PC-9 (cell line): Measurements from ENCODE around the gene EIF3I. TPM values are rescaled to one million over a fixed set of nuclear protein-coding genes. Genes with fewer than 3 reads are reported as not detected.

Experiments used
- BruUV-seq: library from RNA; stranded (reverse); fragments of 400-500 nt; replicated peaks from 2 replicates; lab custom pipeline; 2021; lab: Mats Ljungman, UMichigan
- CTCF ChIA-PET: fragments of 300-600 bp; sonication (Branson Sonifier 250); formaldehyde crosslinking; loops from one replicate; lab custom pipeline; 2022; ENCODE audit warnings: antibody characterized with exemption; lab: Charles Lee
- POLR2A ChIA-PET: fragments of 300-600 bp; sonication (Branson Sonifier 250); formaldehyde crosslinking; loops from one replicate; lab custom pipeline; 2022; ENCODE audit warnings: antibody characterized with exemption; ENCODE audit not compliant: unreplicated experiment; lab: Charles Lee
- DNase-seq, 2 experiments: peaks; one replicate each; pipeline versions ENCODE4 v3.0.0 to v3.0.0-alpha.2; 2015 to 2022; ENCODE audit warnings: mixed read lengths in 1 of 2
- H2AFZ ChIP-seq: fragments of 200-600 bp; sonication (generic); 2 replicates; pipeline ENCODE4 v1.8.1; 2017; ENCODE audit warnings: antibody characterized with exemption
- H3F3A ChIP-seq: fragments of 200-600 bp; sonication (generic); 2 replicates; pipeline ENCODE4 v1.8.1; 2017; ENCODE audit warnings: antibody characterized with exemption, mild to moderate bottlenecking, low read depth; ENCODE audit not compliant: insufficient read depth
- H3K27ac ChIP-seq: fragments of 200-600 bp; sonication (generic); 2 replicates; pipeline ENCODE4 v1.6.1; 2016; ENCODE audit warnings: mixed run types
- H3K27me3 ChIP-seq: fragments of 200-600 bp; sonication (generic); 2 replicates; pipeline ENCODE4 v1.6.1; 2016; ENCODE audit warnings: low read depth, mixed run types; ENCODE audit not compliant: insufficient read depth
- H3K36me3 ChIP-seq: fragments of 200-600 bp; sonication (generic); 2 replicates; pipeline ENCODE4 v1.6.1; 2016; ENCODE audit warnings: low read depth, mixed run types
- H3K4me1 ChIP-seq: fragments of 200-600 bp; sonication (generic); replicated peaks from 2 replicates; pipeline ENCODE4 v1.6.1; 2016; ENCODE audit warnings: mixed run types; ENCODE audit not compliant: insufficient read depth
- H3K4me2 ChIP-seq: fragments of 200-600 bp; sonication (generic); 2 replicates; pipeline ENCODE4 v1.6.1; 2017; ENCODE audit warnings: mixed run types
- H3K4me3 ChIP-seq: fragments of 200-600 bp; sonication (generic); 2 replicates; pipeline ENCODE4 v1.6.1; 2016; ENCODE audit warnings: mixed run types
- H3K79me2 ChIP-seq: fragments of 200-600 bp; sonication (generic); 2 replicates; pipeline ENCODE4 v1.6.1; 2017; ENCODE audit warnings: low read depth, mixed run types
- H3K9me2 ChIP-seq: fragments of 200-600 bp; sonication (generic); 2 replicates; pipeline ENCODE4 v1.8.1; 2017; ENCODE audit warnings: mild to moderate bottlenecking; ENCODE audit not compliant: insufficient read depth
- H3K9me3 ChIP-seq: fragments of 200-600 bp; sonication (generic); 2 replicates; pipeline ENCODE4 v1.8.1; 2016; ENCODE audit warnings: low read depth; ENCODE audit not compliant: insufficient read depth
- H4K20me1 ChIP-seq: fragments of 200-600 bp; sonication (generic); 2 replicates; pipeline ENCODE4 v1.8.1; 2017; ENCODE audit not compliant: insufficient read depth
- CTCF ChIP-seq: fragments of 200-600 bp; sonication (generic); conservative IDR thresholded peaks from 2 replicates; pipeline ENCODE4 v1.6.1; 2017; ENCODE audit warnings: mixed run types, antibody characterized with exemption, mild to moderate bottlenecking, moderate library complexity
- EZH2 ChIP-seq: fragments of 200-600 bp; sonication (generic); IDR thresholded peaks from 2 replicates; pipeline ENCODE4 v1.8.0; 2017; ENCODE audit warnings: antibody characterized with exemption, low read depth
- intact Hi-C: fragments of 100-400 bp; cut with micrococcal nuclease; formaldehyde crosslinking; loops from one replicate; pipeline ENCODE4 v1.10.0; 2022; ENCODE audit not compliant: unreplicated experiment
- total RNA-seq: library from RNA; stranded (reverse); gene quantifications from 2 replicates; pipeline ENCODE4 v1.2.3, GENCODE V29; 2021

Gene EIF3I
- total RNA-seq, 1 experiment from 2014 or later: 229 TPM

- BruUV-seq: no TSS peak
- ChIA-PET POLR2A (interaction anchor here (0.6 kb wide), 1 partner anchor 35 kb away, joined by 3 read pairs; no protein-coding TSS in a partner anchor), CTCF (interaction anchor here (0.6 kb wide), 1 partner anchor 352 kb away, joined by 3 read pairs; no protein-coding TSS in a partner anchor)
- Histone ChIP-seq H3K4me2 (no peak overlapping the region), H3F3A (peaks cover 20% of the 10 kb centered on the region; the same call in 1 of the 2 replicates), H3K79me2 (no peaks in the 10 kb centered on the region), H3K36me3 (no peaks in the 10 kb centered on the region), H2AFZ (no peak overlapping the region), H4K20me1 (no peaks in the 10 kb centered on the region), H3K4me1 (peaks cover 6% of the 10 kb centered on the region; the same call in 1 of the 2 replicates), H3K27ac (no peak overlapping the region), H3K9me3 (no peaks in the 10 kb centered on the region), H3K9me2 (no peaks in the 10 kb centered on the region), H3K27me3 (no peaks in the 10 kb centered on the region), H3K4me3 (no peak overlapping the region)
- TF ChIP-seq CTCF (no peak), EZH2 (no peak)
- no peak for DNase-seq
- intact Hi-C loops: no loop called here
These were observed 20.2 kb downstream of the EIF3I start for GRCh38 chr1:32242341-32242851.

- no TSS peak for BruUV-seq
- no peak within 1 kb of the TSS for H3K4me2 ChIP-seq
- peaks cover 4% of the 10 kb centered on the region; the same call in 1 of the 2 replicates for H3F3A ChIP-seq
- H3K79me2 ChIP-seq: no peaks in the 10 kb centered on the region
- no peak within 1 kb of the TSS for H2AFZ ChIP-seq
- H3K27me3 ChIP-seq: no peaks in the 10 kb centered on the region
- intact Hi-C loops: no loop called here
- no peaks in the 10 kb centered on the region for H4K20me1 ChIP-seq
- ChIA-PET CTCF (interaction anchor here (0.5 kb wide), 2 partner anchors 23 to 28 kb away, joined by 3 read pairs; no protein-coding TSS in a partner anchor), POLR2A (no interaction called here)
- peak in 1 of 2 experiments; percentile 6 for DNase-seq
- no peaks in the 10 kb centered on the region for H3K9me2 ChIP-seq
- H3K27ac ChIP-seq: no peak within 1 kb of the TSS
- TF ChIP-seq EZH2 (no peak), CTCF (no peak)
- no peaks in the 10 kb centered on the region for H3K9me3 ChIP-seq
- H3K4me1 ChIP-seq: peaks cover 1% of the 10 kb centered on the region; the same call in 1 of the 2 replicates
- no peaks in the 10 kb centered on the region for H3K36me3 ChIP-seq
- no peak within 1 kb of the TSS for H3K4me3 ChIP-seq
These were observed 24.7 kb downstream of the EIF3I start, which contains the start of gene FAM167B for GRCh38 chr1:32246888-32247273. FAM167B (plus strand) TSS chr1:32247222; CDS start chr1:32247422, 200 bp downstream.

GRCh38 chr1:32247452-32247851 is 25.2 kb downstream of the EIF3I start:
- TF ChIP-seq EZH2 (no peak), CTCF (no peak)
- Histone ChIP-seq H3K27me3 (no peaks in the 10 kb centered on the region), H4K20me1 (no peaks in the 10 kb centered on the region), H3F3A (peaks cover 4% of the 10 kb centered on the region; the same call in 1 of the 2 replicates), H3K9me2 (no peaks in the 10 kb centered on the region), H2AFZ (no peak overlapping the region), H3K9me3 (no peaks in the 10 kb centered on the region), H3K79me2 (no peaks in the 10 kb centered on the region), H3K36me3 (no peaks in the 10 kb centered on the region), H3K4me3 (no peak overlapping the region), H3K4me2 (no peak overlapping the region), H3K4me1 (no peaks in the 10 kb centered on the region), H3K27ac (no peak overlapping the region)
- no peak for DNase-seq
- CTCF ChIA-PET: no interaction called here
- intact Hi-C loops: no loop called here
- no TSS peak for BruUV-seq
- POLR2A ChIA-PET: interaction anchor here (0.6 kb wide), 1 partner anchor 84 kb away, joined by 6 read pairs; no protein-coding TSS in a partner anchor
